GM19395 (cell line): ENCODE data around the gene OR10A7.
A peak's percentile ranks its signal among the peaks of the same experiment; 100 is the strongest.
"Not testable (repeated sequence)": the region's sequence is repeated elsewhere in the genome, so short reads cannot be mapped to it uniquely, and the experiment has no call there.

Source experiments
- ATAC-seq: cut with Tn5 transposase; IDR thresholded peaks from one replicate; pipeline ENCODE4 v1.9.1; 2021; ENCODE audit warnings: mild to moderate bottlenecking, moderate library complexity; ENCODE audit not compliant: unreplicated experiment

Gene OR10A7

DNA sequence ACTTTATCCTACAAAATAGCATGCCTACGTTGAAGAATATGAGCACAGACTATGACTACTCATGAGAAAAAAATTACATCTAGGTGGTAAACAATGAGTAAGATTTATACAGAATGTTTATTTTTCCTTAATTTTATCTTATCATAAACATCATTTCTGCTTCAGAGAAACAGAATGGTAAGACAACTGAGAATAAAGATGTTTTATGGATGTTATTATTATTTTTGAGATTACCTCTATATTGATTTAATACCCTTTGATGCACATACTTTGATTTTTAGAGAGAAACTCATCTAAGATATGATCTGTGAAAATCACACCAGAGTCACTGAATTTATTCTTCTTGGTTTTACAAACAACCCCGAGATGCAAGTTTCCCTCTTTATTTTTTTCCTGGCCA, at the start of gene OR10A7:
OR10A7 (plus strand) TSS at position 301 of the 400 bp plus-strand sequence; CDS start at position 301, 0 bp downstream.
- ATAC-seq: no peak

- no peak for ATAC-seq
Observed at GRCh38 chr12:55171445-55171844, 49.4 kb upstream of the OR10A7 start.

GRCh38 chr12:55171846-55172245, 49.0 kb upstream of the OR10A7 start:
- not testable (repeated sequence) for ATAC-seq

- ATAC-seq: no peak
Observed at GRCh38 chr12:55172686-55173085, 48.1 kb upstream of the OR10A7 start.

DNA sequence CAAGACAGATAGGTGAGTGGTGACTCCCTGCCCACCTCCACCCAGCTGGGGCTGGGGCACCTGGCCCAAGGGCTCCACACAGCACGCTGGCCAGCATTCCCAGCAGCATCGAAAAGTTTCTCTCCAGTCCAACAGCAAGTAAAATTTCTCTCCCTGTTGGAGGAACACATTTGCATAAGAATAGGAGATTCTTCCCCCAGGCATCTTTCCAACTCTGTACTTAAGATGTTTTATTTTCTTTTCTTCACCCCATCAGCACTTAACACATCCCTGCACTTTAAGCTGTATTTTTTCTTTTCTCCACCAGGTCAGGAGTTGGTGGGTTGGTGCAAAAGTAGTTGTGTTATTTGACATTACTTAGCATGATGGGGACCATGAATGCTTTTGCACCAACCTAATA, 47.4 kb upstream of the OR10A7 start:
- ATAC-seq: no peak

DNA sequence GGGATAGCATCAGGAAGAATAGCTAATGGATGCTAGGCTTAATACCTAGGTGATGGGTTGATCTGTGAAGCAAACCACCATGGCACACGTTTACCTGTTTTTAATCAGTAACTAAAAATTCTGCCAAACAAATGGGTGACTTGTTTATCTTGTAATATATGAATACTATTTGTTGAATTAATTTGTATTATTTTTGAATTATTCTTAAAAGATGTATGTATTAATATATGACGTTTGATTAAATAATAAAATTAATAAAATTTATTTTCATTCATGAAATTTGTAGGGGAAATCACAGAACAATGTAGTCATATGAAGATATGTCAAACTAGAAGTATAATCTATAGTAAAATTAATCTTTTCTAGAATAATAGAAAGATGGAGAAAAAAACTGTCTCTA, 32.3 kb upstream of the OR10A7 start:
- ATAC-seq: no peak

GRCh38 chr12:55188974-55189556, 31.8 kb upstream of the OR10A7 start:
- ATAC-seq: peak; percentile 90

GRCh38 chr12:55194382-55194781, 26.4 kb upstream of the OR10A7 start:
- no peak for ATAC-seq

DNA sequence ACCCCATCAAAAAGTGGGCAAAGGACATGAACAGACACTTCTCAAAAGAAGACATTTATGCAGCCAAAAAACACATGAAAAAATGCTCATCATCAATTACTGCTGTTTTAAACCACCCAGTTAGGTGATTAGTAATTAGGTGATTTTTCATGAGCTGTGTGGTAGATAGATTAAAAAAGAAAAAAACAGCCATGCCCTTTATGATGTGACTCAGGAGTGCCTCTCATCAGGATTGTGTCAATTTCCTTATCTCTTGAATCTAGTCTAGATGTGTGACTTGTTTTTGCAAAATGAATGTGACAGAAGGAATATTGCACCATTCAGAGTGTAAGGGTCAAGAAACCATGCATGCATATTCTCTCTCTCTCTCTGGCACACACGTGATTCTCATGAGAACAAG, 5.7 kb downstream of the OR10A7 start:
- no peak for ATAC-seq

- no peak for ATAC-seq
Observed at GRCh38 chr12:55227643-55228042, 6.8 kb downstream of the OR10A7 start.

- no peak for ATAC-seq
Observed at GRCh38 chr12:55244309-55244708, 23.5 kb downstream of the OR10A7 start, which contains the start of gene OR6C74. Gene OR6C74 (plus strand): TSS chr12:55244609. CDS start chr12:55247288, 2,679 bp downstream.

- ATAC-seq: no peak
Observed at GRCh38 chr12:55246159-55246558, 25.3 kb downstream of the OR10A7 start.

DNA sequence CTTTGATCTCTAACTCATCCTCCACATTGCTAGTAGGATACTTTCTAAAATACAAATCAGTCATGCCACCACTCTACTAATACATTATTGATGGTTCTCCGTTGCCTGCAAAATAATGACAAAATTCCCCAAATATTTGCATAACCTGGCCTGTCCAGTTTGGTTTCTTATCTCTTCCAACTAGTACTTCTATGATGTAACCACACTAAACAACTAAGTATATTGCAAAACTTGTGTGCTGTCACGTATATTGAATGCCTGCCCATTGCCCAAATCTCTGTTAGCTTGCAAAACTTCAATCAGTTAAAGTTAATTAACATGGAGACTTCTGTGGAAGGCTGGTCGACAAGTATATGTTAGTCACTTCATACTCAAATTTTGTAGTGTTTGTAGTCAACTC, 30.1 kb downstream of the OR10A7 start:
- no peak for ATAC-seq

- no peak for ATAC-seq
Observed at GRCh38 chr12:55253281-55253680, 32.5 kb downstream of the OR10A7 start.

DNA sequence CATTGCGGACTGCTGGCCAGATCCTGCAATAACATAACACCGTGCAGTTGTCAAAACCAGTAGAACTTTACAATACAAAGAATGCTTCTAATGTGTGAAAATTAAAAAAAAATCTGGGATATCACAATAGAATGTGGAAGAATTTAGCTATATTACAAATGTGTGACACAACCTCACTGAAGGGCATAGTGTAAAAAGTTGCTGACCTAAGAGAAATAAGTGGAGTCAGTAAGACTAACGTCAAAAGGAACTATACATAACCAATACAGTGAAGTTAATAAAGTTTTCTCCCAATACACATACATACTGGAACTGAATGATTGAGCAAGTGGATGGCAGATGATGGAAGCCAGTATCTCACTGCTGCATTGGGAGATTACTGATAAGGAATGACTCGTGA, 36.0 kb downstream of the OR10A7 start:
- ATAC-seq: no peak

GRCh38 chr12:55258303-55258702, 37.5 kb downstream of the OR10A7 start:
- no peak for ATAC-seq
